ENCODE measurements around the gene TCIRG1. TPM values are rescaled to one million over a fixed set of nuclear protein-coding genes. Genes with fewer than 3 reads are reported as not detected.
A peak's percentile ranks its signal among the peaks of the same experiment; 100 is the strongest.

Gene TCIRG1
- polyA plus RNA-seq, 1 experiment, result 26.5 TPM

- TF ChIP-seq, protein P1, sequence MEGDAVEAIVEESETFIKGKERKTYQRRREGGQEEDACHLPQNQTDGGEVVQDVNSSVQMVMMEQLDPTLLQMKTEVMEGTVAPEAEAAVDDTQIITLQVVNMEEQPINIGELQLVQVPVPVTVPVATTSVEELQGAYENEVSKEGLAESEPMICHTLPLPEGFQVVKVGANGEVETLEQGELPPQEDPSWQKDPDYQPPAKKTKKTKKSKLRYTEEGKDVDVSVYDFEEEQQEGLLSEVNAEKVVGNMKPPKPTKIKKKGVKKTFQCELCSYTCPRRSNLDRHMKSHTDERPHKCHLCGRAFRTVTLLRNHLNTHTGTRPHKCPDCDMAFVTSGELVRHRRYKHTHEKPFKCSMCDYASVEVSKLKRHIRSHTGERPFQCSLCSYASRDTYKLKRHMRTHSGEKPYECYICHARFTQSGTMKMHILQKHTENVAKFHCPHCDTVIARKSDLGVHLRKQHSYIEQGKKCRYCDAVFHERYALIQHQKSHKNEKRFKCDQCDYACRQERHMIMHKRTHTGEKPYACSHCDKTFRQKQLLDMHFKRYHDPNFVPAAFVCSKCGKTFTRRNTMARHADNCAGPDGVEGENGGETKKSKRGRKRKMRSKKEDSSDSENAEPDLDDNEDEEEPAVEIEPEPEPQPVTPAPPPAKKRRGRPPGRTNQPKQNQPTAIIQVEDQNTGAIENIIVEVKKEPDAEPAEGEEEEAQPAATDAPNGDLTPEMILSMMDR (IDR thresholded peaks at IDR 0.05; ENCODE audit: low read depth, low read length), result no peak
- no peak for DNase-seq (ENCODE audit: low read depth, low spot score)
- ChIA-PET CTCF (no interaction called here), POLR2A (no interaction called here)
- Histone ChIP-seq H3K4me3 (ENCODE audit: low read depth, low read length) (no peak overlapping the region), H3K27ac (ENCODE audit: low read depth, low read length) (no peak overlapping the region), H3K27me3 (ENCODE audit: control insufficient read depth, insufficient read depth, low read length) (no peaks in the 10 kb centered on the region), H3K9me3 (ENCODE audit: control insufficient read depth, insufficient read depth, low read length) (no peaks in the 10 kb centered on the region)
Observed at GRCh38 chr11:68067991-68068390, 29.2 kb downstream of the TCIRG1 start.

DNA sequence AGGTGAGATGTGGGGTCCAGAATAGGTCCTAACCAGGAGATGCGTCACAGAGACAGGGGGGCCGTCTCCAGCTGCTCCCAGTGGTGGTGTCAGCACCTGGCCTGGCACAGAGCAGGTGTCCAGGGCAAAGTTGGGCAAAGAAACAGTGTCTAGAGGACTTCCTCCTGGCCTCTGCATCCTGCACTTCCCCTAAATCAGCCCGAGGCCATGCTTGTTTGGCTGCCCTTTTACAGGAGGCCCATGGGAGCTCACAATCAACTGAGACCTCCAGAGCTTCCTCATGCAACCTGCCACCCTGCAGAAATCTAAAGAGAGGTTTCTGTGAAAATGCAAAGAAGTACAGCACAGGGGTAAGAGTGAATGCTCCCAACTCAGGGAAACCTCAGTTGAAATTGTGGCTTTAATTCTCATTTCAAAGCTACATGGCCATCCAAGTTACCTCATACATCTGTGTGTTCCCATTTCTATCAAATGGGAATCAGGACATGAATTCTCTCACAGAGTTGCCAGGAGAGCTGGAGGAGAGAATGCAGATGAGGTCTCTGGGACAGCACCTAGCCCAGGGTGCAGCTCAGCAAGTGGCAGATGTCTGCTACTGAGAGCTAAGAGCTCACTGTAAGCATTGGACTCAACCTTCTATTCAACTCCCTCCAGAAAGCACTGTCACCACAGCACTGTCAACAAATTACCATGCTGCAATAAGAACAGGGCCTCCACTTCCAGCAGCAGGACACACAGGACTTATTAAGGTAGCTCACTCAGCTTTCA lies 32.6 kb downstream of the TCIRG1 start:
- ChIA-PET CTCF (no interaction called here), POLR2A (no interaction called here)
- H3K9me3 ChIP-seq (ENCODE audit: control insufficient read depth, insufficient read depth, low read length), result no peaks in the 10 kb centered on the region

GRCh38 chr11:68074584-68075352 lies 35.9 kb downstream of the TCIRG1 start:
- H3K9me3 ChIP-seq (ENCODE audit: control insufficient read depth, insufficient read depth, low read length), result no peaks in the 10 kb centered on the region
- POLR2A ChIA-PET, result no interaction called here
- no peaks in the 10 kb centered on the region for H3K27me3 ChIP-seq (ENCODE audit: control insufficient read depth, insufficient read depth, low read length)
- CTCF ChIA-PET, result no interaction called here
- TF ChIP-seq, protein P1 (IDR thresholded peaks at IDR 0.05; ENCODE audit: low read depth, low read length), result no peak
- no peak overlapping the region for H3K4me3 ChIP-seq (ENCODE audit: low read depth, low read length)
- no peak overlapping the region for H3K27ac ChIP-seq (ENCODE audit: low read depth, low read length)
- DNase-seq (ENCODE audit: low read depth, low spot score), result no peak

More for the DNA sequence above, 32.6 kb downstream of the TCIRG1 start:
- H3K4me3 ChIP-seq (ENCODE audit: low read depth, low read length), result no peak overlapping the region
- no peak overlapping the region for H3K27ac ChIP-seq (ENCODE audit: low read depth, low read length)
- DNase-seq (ENCODE audit: low read depth, low spot score), result no peak
- H3K27me3 ChIP-seq (ENCODE audit: control insufficient read depth, insufficient read depth, low read length), result no peaks in the 10 kb centered on the region
- TF ChIP-seq, protein P1 (IDR thresholded peaks at IDR 0.05; ENCODE audit: low read depth, low read length), result no peak

GRCh38 chr11:68076371-68077042 lies 37.7 kb downstream of the TCIRG1 start:
- DNase-seq (ENCODE audit: low read depth, low spot score), result no peak
- Histone ChIP-seq H3K27ac (ENCODE audit: low read depth, low read length) (no peak overlapping the region), H3K4me3 (ENCODE audit: low read depth, low read length) (no peak overlapping the region), H3K9me3 (ENCODE audit: control insufficient read depth, insufficient read depth, low read length) (no peaks in the 10 kb centered on the region), H3K27me3 (ENCODE audit: control insufficient read depth, insufficient read depth, low read length) (no peaks in the 10 kb centered on the region)
- POLR2A ChIA-PET, result interaction anchor here (0.7 kb wide), 1 partner anchor 30 kb away, joined by 3 read pairs; no protein-coding TSS in a partner anchor
- TF ChIP-seq, protein P1 (IDR thresholded peaks at IDR 0.05; ENCODE audit: low read depth, low read length), result peak; percentile 44
- CTCF ChIA-PET, result interaction anchor here (1.2 kb wide), 1 partner anchor 132 kb away, joined by 3 read pairs; no protein-coding TSS in a partner anchor

All from AG04450 (cell line).